HG02970 (cell line): ENCODE data around the gene TMEM132D.

ENCODE experiments used
- ATAC-seq: cut with Tn5 transposase; IDR thresholded peaks from one replicate; pipeline ENCODE4 v1.9.1; 2021; ENCODE audit warnings: mild to moderate bottlenecking, moderate library complexity, moderate number of reproducible peaks; ENCODE audit not compliant: unreplicated experiment, low FRiP score

The TMEM132D gene

GRCh38 chr12:129607301-129607700, 296.5 kb downstream of the TMEM132D start:
- ATAC-seq: no peak

- no peak for ATAC-seq
These were observed 297.6 kb downstream of the TMEM132D start for GRCh38 chr12:129606239-129606638.

GRCh38 chr12:129605666-129606065, 298.2 kb downstream of the TMEM132D start:
- no peak for ATAC-seq

- ATAC-seq: no peak
These were observed 299.3 kb downstream of the TMEM132D start for GRCh38 chr12:129604506-129604905.

- ATAC-seq: no peak
These were observed 304.4 kb downstream of the TMEM132D start for GRCh38 chr12:129599406-129599805.

- no peak for ATAC-seq
These were observed 309.7 kb downstream of the TMEM132D start for GRCh38 chr12:129594098-129594497.

GRCh38 chr12:129592449-129592848, 311.4 kb downstream of the TMEM132D start:
- no peak for ATAC-seq

- ATAC-seq: no peak
These were observed 314.3 kb downstream of the TMEM132D start for GRCh38 chr12:129589503-129589902.

- no peak for ATAC-seq
These were observed 315.7 kb downstream of the TMEM132D start for GRCh38 chr12:129588142-129588541.

GRCh38 chr12:129585296-129585695, 318.5 kb downstream of the TMEM132D start:
- no peak for ATAC-seq

GRCh38 chr12:129579879-129580278, 323.9 kb downstream of the TMEM132D start:
- ATAC-seq: no peak

- ATAC-seq: no peak
These were observed 331.8 kb downstream of the TMEM132D start for GRCh38 chr12:129571901-129572494.

GRCh38 chr12:129570796-129571400, 332.9 kb downstream of the TMEM132D start:
- no peak for ATAC-seq

GRCh38 chr12:129566800-129567199, 337.0 kb downstream of the TMEM132D start:
- ATAC-seq: no peak

GRCh38 chr12:129564768-129565167, 339.1 kb downstream of the TMEM132D start:
- ATAC-seq: no peak

- ATAC-seq: no peak
These were observed 340.6 kb downstream of the TMEM132D start for GRCh38 chr12:129563266-129563665.

- ATAC-seq: no peak
These were observed 342.5 kb downstream of the TMEM132D start for GRCh38 chr12:129561304-129561703.

- ATAC-seq: no peak
These were observed 344.0 kb downstream of the TMEM132D start for GRCh38 chr12:129559776-129560175.

- ATAC-seq: no peak
These were observed 345.8 kb downstream of the TMEM132D start for GRCh38 chr12:129558036-129558435.

GRCh38 chr12:129556082-129556481, 347.7 kb downstream of the TMEM132D start:
- no peak for ATAC-seq

GRCh38 chr12:129552996-129553750, 350.7 kb downstream of the TMEM132D start:
- ATAC-seq: no peak

GRCh38 chr12:129551441-129551840, 352.4 kb downstream of the TMEM132D start:
- ATAC-seq: no peak
